Measurements from ENCODE around the gene CDC25C. TPM values are rescaled to one million over a fixed set of nuclear protein-coding genes. Genes with fewer than 3 reads are reported as not detected.

CDC25C gene
- total RNA-seq, 2 experiments from 2014 or later = 19.2 to 21.1 TPM

- BruUV-seq (replicated peaks) = TSS peak; percentile 92
- DNase-seq (ENCODE audit: low spot score) = no peak
- Histone ChIP-seq H3K79me2 (ENCODE audit: insufficient read depth, low read depth, low read length) (peaks cover 34% of the 10 kb centered on the region; the same call in 1 of the 2 replicates), H3K36me3 (ENCODE audit: insufficient read depth, low read length) (peaks cover 18% of the 10 kb centered on the region), H3K27ac (ENCODE audit: low read depth, low read length, poor library complexity, severe bottlenecking) (peak overlapping the region; percentile 67), H3K4me3 (ENCODE audit: low read depth, low read length, poor library complexity, severe bottlenecking) (peak overlapping the region; percentile 89), H4K20me1 (ENCODE audit: insufficient read depth, low read length) (peaks cover 16% of the 10 kb centered on the region; the same call in 1 of the 2 replicates), H3K9me3 (ENCODE audit: low read length) (no peaks in the 10 kb centered on the region), H3K4me2 (ENCODE audit: low read length) (peak overlapping the region; percentile 99), H3K9me2 (ENCODE audit: insufficient read depth, low read length) (no peaks in the 10 kb centered on the region), H2AFZ (ENCODE audit: low read length) (peak overlapping the region; percentile 96), H3K4me1 (ENCODE audit: insufficient read depth, low read length, poor library complexity, severe bottlenecking) (peaks cover 32% of the 10 kb centered on the region)
- intact Hi-C loops (cut with micrococcal nuclease; ENCODE audit: unreplicated experiment) = loop anchor here (5.0 kb wide), 2 partner anchors 160 to 205 kb away; partner anchors contain the start of genes BRD8, ETF1 and KIF20A
- POLR2A ChIA-PET = interaction anchor here (0.5 to 6.1 kb wide), 6 partner anchors 10 to 584 kb away, joined by 3 to 102 read pairs (median 3); partner anchors contain the start of gene KDM3B
- TF ChIP-seq EZH2phosphoT487 (IDR thresholded peaks at IDR 0.05; ENCODE audit: borderline replicate concordance, low read depth, low read length) = no peak
- no peak for TF ChIP-seq CTCF (conservative IDR thresholded peaks at IDR 0.05; ENCODE audit: low read length)
- CTCF ChIA-PET (ENCODE audit: unreplicated experiment) = interaction anchor here (3.6 kb wide), 1 partner anchor 16 kb away, joined by 34 read pairs; the partner anchor contains the start of gene KDM3B
Measured at GRCh38 chr5:138336952-138337684, 5.5 kb upstream of the CDC25C start.

DNA sequence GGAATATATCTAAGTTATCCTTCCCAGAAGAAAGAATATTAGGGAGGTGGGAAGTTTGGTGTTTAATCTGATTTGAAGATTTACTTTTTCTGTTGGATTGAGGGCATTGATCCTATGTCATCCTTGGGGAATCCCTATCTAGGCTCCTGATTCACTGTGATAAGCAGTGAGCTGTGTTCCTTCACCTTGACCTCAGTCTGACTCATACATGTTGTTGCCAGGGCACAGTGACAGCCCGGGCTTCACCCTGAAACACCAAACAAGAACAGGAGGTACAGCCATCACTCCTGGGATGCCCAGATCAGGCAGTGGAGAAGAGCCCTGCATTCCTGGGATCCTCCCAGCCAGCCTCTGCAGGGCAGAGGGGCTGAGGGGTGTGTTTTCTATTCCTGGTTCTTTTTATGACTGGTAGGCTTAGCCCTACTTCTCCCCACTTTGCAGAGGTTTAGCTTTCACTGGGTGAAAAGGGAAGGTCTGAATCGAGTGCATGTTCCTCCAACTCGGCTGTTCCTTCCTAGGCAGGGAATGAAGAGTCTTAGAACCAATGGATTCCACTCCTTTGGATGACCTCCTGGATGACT lies 3.4 kb upstream of the CDC25C start:
- Histone ChIP-seq H3K36me3 (ENCODE audit: insufficient read depth, low read length) (peaks cover under 1% of the 10 kb centered on the region; the same call in 1 of the 2 replicates), H3K9me2 (ENCODE audit: insufficient read depth, low read length) (no peaks in the 10 kb centered on the region), H3K4me1 (ENCODE audit: insufficient read depth, low read length, poor library complexity, severe bottlenecking) (peaks cover 34% of the 10 kb centered on the region), H3K4me2 (ENCODE audit: low read length) (no peak overlapping the region), H4K20me1 (ENCODE audit: insufficient read depth, low read length) (peaks cover 5% of the 10 kb centered on the region; the same call in 1 of the 2 replicates), H3K79me2 (ENCODE audit: insufficient read depth, low read depth, low read length) (peaks cover 30% of the 10 kb centered on the region; the same call in 1 of the 2 replicates), H3K27ac (ENCODE audit: low read depth, low read length, poor library complexity, severe bottlenecking) (no peak overlapping the region), H2AFZ (ENCODE audit: low read length) (no peak overlapping the region), H3K9me3 (ENCODE audit: low read length) (no peaks in the 10 kb centered on the region), H3K4me3 (ENCODE audit: low read depth, low read length, poor library complexity, severe bottlenecking) (no peak overlapping the region)
- BruUV-seq (replicated peaks) = no TSS peak
- intact Hi-C loops (cut with micrococcal nuclease; ENCODE audit: unreplicated experiment) = loop anchor here (5.0 kb wide), 4 partner anchors 123 to 303 kb away; partner anchors contain the start of genes BRD8, CDC23, ETF1 and FAM13B
- POLR2A ChIA-PET = no interaction called here
- CTCF ChIA-PET (ENCODE audit: unreplicated experiment) = interaction anchor here (0.8 kb wide), 1 partner anchor 17 kb away, joined by 3 read pairs; no protein-coding TSS in a partner anchor
- TF ChIP-seq CTCF (conservative IDR thresholded peaks at IDR 0.05; ENCODE audit: low read length) (no peak), EZH2phosphoT487 (IDR thresholded peaks at IDR 0.05; ENCODE audit: borderline replicate concordance, low read depth, low read length) (no peak)
- no peak for DNase-seq (ENCODE audit: low spot score)
